H9 (cell line): ENCODE data around the gene OVAAL. TPM values are rescaled to one million over a fixed set of nuclear protein-coding genes. Genes with fewer than 3 reads are reported as not detected.

ENCODE experiments used
- DNase-seq: peaks from one replicate; pipeline ENCODE4 v3.0.0-alpha.2; 2017
- H2AFZ ChIP-seq: one replicate; pipeline ENCODE4 v1.6.1; 2013; ENCODE audit warnings: mild to moderate bottlenecking, low read length, control low read depth, moderate library complexity
- H2AK5ac ChIP-seq: 2 replicates; pipeline ENCODE4 v1.6.1; 2013; ENCODE audit warnings: low read length, control low read depth, mixed read lengths; ENCODE audit not compliant: insufficient read length
- H2BK120ac ChIP-seq: one replicate; pipeline ENCODE4 v1.6.1; 2013; ENCODE audit warnings: low read depth, mild to moderate bottlenecking, low read length, control low read depth, inconsistent platforms; ENCODE audit not compliant: poor library complexity, severe bottlenecking
- H2BK12ac ChIP-seq: 2 replicates; pipeline ENCODE4 v1.6.1; 2013; ENCODE audit warnings: low read length, control low read depth, mixed read lengths, low read depth; ENCODE audit not compliant: insufficient read length
- H2BK15ac ChIP-seq: 2 replicates; pipeline ENCODE4 v1.6.1; 2013; ENCODE audit warnings: low read depth, low read length, control low read depth
- H2BK20ac ChIP-seq: one replicate; pipeline ENCODE4 v1.6.1; 2013; ENCODE audit warnings: low read depth, mild to moderate bottlenecking, low read length, control low read depth, inconsistent platforms; ENCODE audit not compliant: poor library complexity, severe bottlenecking
- H2BK5ac ChIP-seq: 2 replicates; pipeline ENCODE4 v1.6.1; 2013; ENCODE audit warnings: low read length, control low read depth, mixed read lengths; ENCODE audit not compliant: insufficient read length
- H3K14ac ChIP-seq: 2 replicates; pipeline ENCODE4 v1.6.1; 2013; ENCODE audit warnings: low read length, control low read depth; ENCODE audit not compliant: insufficient read depth
- H3K18ac ChIP-seq: 2 replicates; pipeline ENCODE4 v1.6.1; 2013; ENCODE audit warnings: low read depth, mild to moderate bottlenecking, mixed read lengths, low read length, control low read depth; ENCODE audit not compliant: insufficient read length
- H3K23ac ChIP-seq: 2 replicates; pipeline ENCODE4 v1.6.1; 2013; ENCODE audit warnings: low read length, control low read depth, mixed read lengths, low read depth; ENCODE audit not compliant: insufficient read length
- H3K23me2 ChIP-seq: 2 replicates; pipeline ENCODE4 v1.6.1; 2013; ENCODE audit warnings: low read depth, mild to moderate bottlenecking, mixed read lengths, low read length, control low read depth; ENCODE audit not compliant: insufficient read length, poor library complexity, severe bottlenecking
- H3K27ac ChIP-seq: 2 replicates; pipeline ENCODE4 v1.5.1; 2013; ENCODE audit warnings: low read length, control low read depth, mixed read lengths, low read depth; ENCODE audit not compliant: insufficient read length
- H3K27me3 ChIP-seq: 2 replicates; pipeline ENCODE4 v1.6.1; 2013; ENCODE audit warnings: low read length, control low read depth, inconsistent platforms; ENCODE audit not compliant: insufficient read depth
- H3K4ac ChIP-seq: 2 replicates; pipeline ENCODE4 v1.6.1; 2013; ENCODE audit warnings: low read depth, mild to moderate bottlenecking, control low read depth, inconsistent platforms, low read length, moderate library complexity
- H3K4me1 ChIP-seq: 2 replicates; pipeline ENCODE4 v1.6.1; 2013; ENCODE audit warnings: low read length, control low read depth, inconsistent platforms; ENCODE audit not compliant: insufficient read depth
- H3K4me2 ChIP-seq: 2 replicates; pipeline ENCODE4 v1.6.1; 2013; ENCODE audit warnings: low read length, control low read depth, mixed read lengths; ENCODE audit not compliant: insufficient read length, insufficient read depth
- H3K56ac ChIP-seq: 2 replicates; pipeline ENCODE4 v1.6.1; 2013; ENCODE audit warnings: low read depth, mild to moderate bottlenecking, mixed read lengths, low read length, control low read depth; ENCODE audit not compliant: insufficient read length
- H3K79me1 ChIP-seq: 2 replicates; pipeline ENCODE4 v1.6.1; 2013; ENCODE audit warnings: low read depth, mild to moderate bottlenecking, moderate library complexity, low read length, control low read depth, inconsistent platforms; ENCODE audit not compliant: insufficient read depth, poor library complexity, severe bottlenecking
- H3K79me2 ChIP-seq: 2 replicates; pipeline ENCODE4 v1.6.1; 2013; ENCODE audit warnings: low read length, control low read depth, inconsistent platforms; ENCODE audit not compliant: insufficient read depth
- H3K9ac ChIP-seq: 2 replicates; pipeline ENCODE4 v1.6.1; 2013; ENCODE audit warnings: low read length, control low read depth, mixed read lengths; ENCODE audit not compliant: insufficient read length; ENCODE audit errors: extremely low read depth
- H3K9me3 ChIP-seq: one replicate; pipeline ENCODE4 v1.6.1; 2013; ENCODE audit warnings: low read depth, low read length, inconsistent platforms; ENCODE audit not compliant: control insufficient read depth
- H3T11ph ChIP-seq: one replicate; pipeline ENCODE4 v1.6.1; 2013; ENCODE audit warnings: mild to moderate bottlenecking, low read length, control low read depth, inconsistent platforms
- H4K20me1 ChIP-seq: one replicate; pipeline ENCODE4 v1.6.1; 2013; ENCODE audit not compliant: control insufficient read depth, insufficient read length, insufficient read depth
- H4K5ac ChIP-seq: 2 replicates; pipeline ENCODE4 v1.6.1; 2013; ENCODE audit warnings: low read depth, mild to moderate bottlenecking, mixed read lengths, low read length, control low read depth; ENCODE audit not compliant: insufficient read length
- H4K8ac ChIP-seq: replicated peaks from 2 replicates; pipeline ENCODE4 v1.6.1; 2013; ENCODE audit warnings: low read length, control low read depth, mixed read lengths, low read depth; ENCODE audit not compliant: insufficient read length
- H4K91ac ChIP-seq: 2 replicates; pipeline ENCODE4 v1.6.1; 2013; ENCODE audit warnings: low read depth, mild to moderate bottlenecking, moderate library complexity, mixed read lengths, low read length, control low read depth; ENCODE audit not compliant: insufficient read length
- H3K27ac Mint-ChIP-seq, 3 experiments: 2 replicates in 2 of 3; 3 replicates in 1 of 3; pipeline ENCODE4 v1.8.0; 2020 to 2021; ENCODE audit warnings: mixed read lengths in 3 of 3, mild to moderate bottlenecking in 1 of 3, moderate library complexity in 1 of 3
- H3K27me3 Mint-ChIP-seq: 2 replicates; pipeline ENCODE4 v1.8.0; 2021; ENCODE audit warnings: low read depth, mild to moderate bottlenecking, moderate library complexity, mixed read lengths
- H3K36me3 Mint-ChIP-seq, 3 experiments: 2 replicates in 2 of 3; 3 replicates in 1 of 3; pipeline ENCODE4 v1.8.0; 2020 to 2021; ENCODE audit warnings: low read depth in 3 of 3, mixed read lengths in 3 of 3; ENCODE audit not compliant: insufficient read depth in 1 of 3
- H3K4me1 Mint-ChIP-seq, 2 experiments: 2 replicates each; pipeline ENCODE4 v1.8.0; 2020; ENCODE audit warnings: mixed read lengths in 2 of 2
- H3K4me3 Mint-ChIP-seq, 2 experiments: 2 replicates in 1 of 2; 3 replicates in 1 of 2; pipeline ENCODE4 v1.8.0; 2020 to 2021; ENCODE audit warnings: mild to moderate bottlenecking in 2 of 2, mixed read lengths in 2 of 2, moderate library complexity in 1 of 2
- H3K9me3 Mint-ChIP-seq, 2 experiments: 2 replicates in 1 of 2; 3 replicates in 1 of 2; pipeline ENCODE4 v1.8.0; 2020; ENCODE audit warnings: mild to moderate bottlenecking in 2 of 2, mixed read lengths in 2 of 2, moderate library complexity in 1 of 2
- WGBS: extraction: QIAGEN DNeasy Blood & Tissue Kit; methylation state at CpG from one replicate; pipeline ENCODE4 v1.1.7; 2013; ENCODE audit warnings: missing lambda C conversion rate, low lambda C conversion rate, mixed read lengths; ENCODE audit not compliant: insufficient read length; ENCODE audit errors: extremely low coverage; 5-methylcytosine and 5-hydroxymethylcytosine counted together
- total RNA-seq: library from RNA; stranded (reverse); gene quantifications from 2 replicates; pipeline ENCODE4 v1.2.1, GENCODE V29; 2021
- TF ChIP-seq, protein P1 (sequence below): fragments of 200-600 bp; sonication (generic); conservative IDR thresholded peaks from 3 replicates; pipeline ENCODE4 v1.8.0; 2021; ENCODE audit warnings: antibody characterized with exemption, mild to moderate bottlenecking

Gene OVAAL
- total RNA-seq, 1 experiment from 2014 or later, result not detected

DNA sequence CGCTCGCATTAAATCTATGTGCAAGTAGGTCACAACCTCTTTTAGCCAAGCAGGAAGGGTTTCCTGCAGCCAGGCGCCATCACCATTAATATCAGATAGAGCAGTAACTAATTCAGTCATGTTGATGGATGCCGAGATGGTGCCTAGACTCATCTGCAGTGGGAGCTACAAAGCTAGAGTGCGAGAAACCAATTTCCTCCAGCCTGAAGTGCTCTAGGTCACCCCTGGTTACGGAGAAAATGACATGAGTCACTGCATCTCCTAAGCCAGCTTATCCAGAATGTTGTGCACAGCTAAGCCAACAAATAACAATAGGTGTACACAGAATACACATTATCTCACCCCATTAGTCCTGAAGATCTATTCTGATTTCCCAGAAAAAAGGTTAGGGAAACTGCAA is 36.0 kb downstream of the OVAAL start:
- Histone ChIP-seq H3K14ac (no peak overlapping the region), H3K79me2 (no peaks in the 10 kb centered on the region), H3T11ph (no peak overlapping the region), H2BK12ac (no peak overlapping the region), H3K56ac (no peak overlapping the region), H2BK120ac (no peak overlapping the region), H3K18ac (no peak overlapping the region), H4K20me1 (no peaks in the 10 kb centered on the region), H3K4me2 (no peak overlapping the region), H3K27ac (no peak overlapping the region), H4K5ac (no peak overlapping the region), H3K4me1 (no peaks in the 10 kb centered on the region), H3K27me3 (no peaks in the 10 kb centered on the region), H2BK5ac (no peak overlapping the region), H2AFZ (no peak overlapping the region), H4K8ac (no peak overlapping the region), H3K9me3 (no peaks in the 10 kb centered on the region), H3K4ac (no peak overlapping the region), H3K23ac (no peak overlapping the region), H2BK20ac (no peak overlapping the region), H3K9ac (no peak overlapping the region), H4K91ac (no peak overlapping the region), H3K23me2 (no peaks in the 10 kb centered on the region), H2AK5ac (no peak overlapping the region), H2BK15ac (no peak overlapping the region), H3K79me1 (no peaks in the 10 kb centered on the region)
- TF ChIP-seq, protein P1, sequence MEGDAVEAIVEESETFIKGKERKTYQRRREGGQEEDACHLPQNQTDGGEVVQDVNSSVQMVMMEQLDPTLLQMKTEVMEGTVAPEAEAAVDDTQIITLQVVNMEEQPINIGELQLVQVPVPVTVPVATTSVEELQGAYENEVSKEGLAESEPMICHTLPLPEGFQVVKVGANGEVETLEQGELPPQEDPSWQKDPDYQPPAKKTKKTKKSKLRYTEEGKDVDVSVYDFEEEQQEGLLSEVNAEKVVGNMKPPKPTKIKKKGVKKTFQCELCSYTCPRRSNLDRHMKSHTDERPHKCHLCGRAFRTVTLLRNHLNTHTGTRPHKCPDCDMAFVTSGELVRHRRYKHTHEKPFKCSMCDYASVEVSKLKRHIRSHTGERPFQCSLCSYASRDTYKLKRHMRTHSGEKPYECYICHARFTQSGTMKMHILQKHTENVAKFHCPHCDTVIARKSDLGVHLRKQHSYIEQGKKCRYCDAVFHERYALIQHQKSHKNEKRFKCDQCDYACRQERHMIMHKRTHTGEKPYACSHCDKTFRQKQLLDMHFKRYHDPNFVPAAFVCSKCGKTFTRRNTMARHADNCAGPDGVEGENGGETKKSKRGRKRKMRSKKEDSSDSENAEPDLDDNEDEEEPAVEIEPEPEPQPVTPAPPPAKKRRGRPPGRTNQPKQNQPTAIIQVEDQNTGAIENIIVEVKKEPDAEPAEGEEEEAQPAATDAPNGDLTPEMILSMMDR, result no peak
- Mint-ChIP-seq H3K4me1 (peaks cover 0 to 2% of the 10 kb centered on the region in 2 experiments; a peak in 1 of 4 replicates), H3K27ac (no peak overlapping the region), H3K36me3 (no peaks in the 10 kb centered on the region), H3K4me3 (no peak overlapping the region), H3K27me3 (no peaks in the 10 kb centered on the region; the same call in 1 of the 2 replicates), H3K9me3 (no peaks in the 10 kb centered on the region)
- no CpG with 5 or more reads among the region's 6 CpGs for WGBS
- DNase-seq, result no peak
